ENCODE measurements around the gene NOS1.

NOS1 gene

GRCh38 chr12:117312770-117313169 is 48.7 kb downstream of the NOS1 start:
- H3K4me3 ChIP-seq (replicated peaks in 1 of 2; ENCODE audit: low read depth in 2 of 2, low read length in 2 of 2), result no peak overlapping the region
- no peak for TF ChIP-seq CTCF (IDR thresholded peaks at IDR 0.05; ENCODE audit: low read depth, low read length)
- DNase-seq (ENCODE audit: low read depth in 2 of 2), result no peak

DNA sequence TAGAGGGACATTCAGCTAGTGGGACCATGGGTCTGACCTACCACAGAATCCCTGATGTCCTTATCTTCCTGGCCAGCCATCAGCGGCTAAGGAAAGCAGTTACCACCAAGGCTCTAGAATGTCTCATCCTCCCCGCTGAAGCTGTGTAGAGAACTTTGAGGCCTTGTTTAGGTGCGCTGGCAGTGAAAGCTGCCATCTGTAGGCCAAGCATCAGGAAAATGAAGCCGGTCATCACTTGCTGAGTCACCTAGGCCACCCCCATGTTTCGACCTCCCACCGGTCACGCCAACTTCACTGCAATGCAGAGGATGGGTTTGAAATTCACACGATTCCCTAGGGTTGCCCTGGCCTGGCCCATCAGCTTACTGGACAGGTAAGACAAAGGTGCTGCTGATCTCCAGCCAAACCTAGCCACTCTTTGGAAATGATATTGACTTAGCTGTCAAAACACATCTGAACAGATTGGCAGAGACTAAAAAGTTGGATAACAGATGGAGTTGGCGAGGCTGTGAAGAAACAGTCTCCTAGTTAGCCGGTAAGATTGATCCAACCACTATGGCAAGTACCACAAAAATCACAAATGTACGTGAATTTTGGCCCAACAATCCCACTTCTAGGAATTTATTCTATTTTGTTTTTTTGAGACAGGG is 52.0 kb downstream of the NOS1 start:
- no peak for DNase-seq (ENCODE audit: low read depth in 2 of 2)

DNA sequence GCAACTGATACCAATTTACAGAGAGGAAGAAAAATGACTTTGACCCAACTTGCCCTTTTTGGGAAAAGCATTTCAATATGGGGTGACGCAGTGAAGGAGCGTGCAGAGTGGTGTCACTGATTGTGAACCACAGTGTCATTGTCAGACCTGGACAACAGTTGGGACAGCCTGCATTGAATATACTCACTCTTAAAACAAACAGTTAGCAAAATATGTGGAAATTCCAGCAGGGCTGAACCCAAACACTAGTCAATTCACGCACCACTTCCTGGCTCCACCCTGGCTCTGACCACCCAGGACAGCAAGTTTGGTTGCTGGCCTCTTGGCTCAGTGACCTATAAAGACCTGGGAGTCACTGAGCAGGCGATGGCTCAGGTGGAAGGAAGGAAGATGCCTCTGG is 61.3 kb downstream of the NOS1 start:
- TF ChIP-seq CTCF (IDR thresholded peaks at IDR 0.05; ENCODE audit: low read depth, low read length), result no peak
- no peak overlapping the region for H3K4me3 ChIP-seq (replicated peaks in 1 of 2; ENCODE audit: low read depth in 2 of 2, low read length in 2 of 2)
- no peak for DNase-seq (ENCODE audit: low read depth in 2 of 2)

More for the DNA sequence above, 52.0 kb downstream of the NOS1 start:
- H3K4me3 ChIP-seq (replicated peaks in 1 of 2; ENCODE audit: low read depth in 2 of 2, low read length in 2 of 2), result no peak overlapping the region
- TF ChIP-seq CTCF (IDR thresholded peaks at IDR 0.05; ENCODE audit: low read depth, low read length), result no peak

DNA sequence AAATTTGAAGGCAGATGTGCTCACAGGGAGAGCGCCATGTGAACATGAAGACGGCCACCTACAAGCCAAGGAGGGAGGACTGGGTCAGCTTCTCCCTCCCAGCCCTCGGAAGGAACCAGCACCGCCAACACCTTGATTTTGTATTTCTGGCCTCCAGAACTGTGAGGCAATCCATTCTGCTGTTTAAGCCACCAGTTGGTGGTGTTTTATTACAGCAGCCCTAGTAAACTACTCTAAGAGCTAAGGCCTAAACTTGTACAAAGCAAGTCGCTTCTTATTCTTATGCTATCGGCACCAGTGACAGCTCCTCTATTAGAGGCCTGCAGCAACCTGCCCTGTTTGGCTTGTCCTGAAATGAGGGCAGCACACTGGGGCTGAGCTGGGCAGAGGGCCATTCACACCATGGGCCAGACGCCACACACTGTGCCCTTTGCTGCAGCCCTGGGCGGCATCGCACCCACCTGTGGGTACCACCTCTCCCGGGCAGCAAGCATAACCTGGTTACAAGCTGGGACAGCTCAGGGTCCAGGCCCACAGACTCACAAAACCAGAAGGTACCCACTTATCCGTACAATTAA is 62.7 kb downstream of the NOS1 start:
- no peak overlapping the region for H3K4me3 ChIP-seq (replicated peaks in 1 of 2; ENCODE audit: low read depth in 2 of 2, low read length in 2 of 2)
- TF ChIP-seq CTCF (IDR thresholded peaks at IDR 0.05; ENCODE audit: low read depth, low read length), result no peak
- DNase-seq (ENCODE audit: low read depth in 2 of 2), result no peak

DNA sequence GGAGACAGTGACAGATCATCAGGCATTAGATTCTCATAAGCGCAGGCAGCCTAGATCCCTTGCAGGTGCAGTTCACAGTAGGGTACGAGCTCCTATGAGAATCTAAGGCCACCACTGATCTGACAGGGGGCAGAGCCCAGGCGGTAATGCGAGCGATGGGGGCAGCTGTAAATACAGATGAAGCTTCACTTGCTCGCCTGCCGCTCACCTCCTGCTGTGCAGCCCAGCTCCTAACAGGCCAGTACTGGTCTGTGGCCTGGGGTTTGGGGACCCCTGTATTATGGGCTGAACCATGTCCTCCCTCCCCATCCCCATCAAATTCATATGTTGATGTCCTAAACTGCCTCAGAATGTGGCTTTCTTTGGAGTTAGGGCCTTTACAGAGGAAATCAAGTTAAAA is 63.2 kb downstream of the NOS1 start:
- no peak overlapping the region for H3K4me3 ChIP-seq (replicated peaks in 1 of 2; ENCODE audit: low read depth in 2 of 2, low read length in 2 of 2)
- no peak for DNase-seq (ENCODE audit: low read depth in 2 of 2)
- no peak for TF ChIP-seq CTCF (IDR thresholded peaks at IDR 0.05; ENCODE audit: low read depth, low read length)

DNA sequence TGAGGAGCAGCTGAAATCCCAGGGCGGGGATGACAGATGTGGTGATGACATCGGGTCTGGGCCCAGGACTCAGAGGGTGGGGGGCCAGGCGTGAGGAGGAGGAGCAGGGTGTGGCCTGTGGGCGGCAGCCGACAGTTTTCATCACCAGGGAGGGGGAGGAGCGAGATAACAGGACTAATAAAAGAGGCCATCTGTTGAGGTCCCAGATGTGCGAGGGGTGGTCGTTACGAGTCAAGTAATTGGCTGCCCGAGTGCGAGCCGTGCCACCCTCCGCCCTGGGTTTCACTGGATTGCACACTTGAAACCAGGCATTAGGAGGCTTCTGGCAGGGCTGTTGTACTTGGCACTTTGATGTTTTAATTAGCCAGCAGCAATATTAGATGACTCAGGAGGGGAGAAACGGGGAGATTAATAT is 67.2 kb downstream of the NOS1 start:
- DNase-seq (ENCODE audit: low read depth in 2 of 2), result no peak
- no peak for TF ChIP-seq CTCF (IDR thresholded peaks at IDR 0.05; ENCODE audit: low read depth, low read length)

DNA sequence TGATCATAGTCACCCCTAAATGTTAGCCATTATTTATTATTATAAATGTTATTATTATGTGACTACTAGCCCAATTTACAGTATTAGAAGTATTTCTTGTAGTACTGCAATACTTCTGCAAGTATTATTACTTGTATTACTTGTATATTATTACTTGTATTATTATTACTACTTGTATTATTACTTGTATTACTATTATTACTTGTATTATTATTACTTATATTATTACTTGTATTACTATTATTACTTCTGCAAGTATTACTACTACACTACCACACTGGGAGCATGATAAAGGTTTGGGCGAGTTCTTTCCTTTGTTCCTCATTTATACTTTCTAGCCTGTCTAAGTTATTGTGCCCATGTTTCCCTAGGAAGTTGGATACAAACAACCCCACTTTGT is 67.9 kb downstream of the NOS1 start:
- TF ChIP-seq CTCF (IDR thresholded peaks at IDR 0.05; ENCODE audit: low read depth, low read length), result no peak
- DNase-seq (ENCODE audit: low read depth in 2 of 2), result no peak
- no peak overlapping the region for H3K4me3 ChIP-seq (replicated peaks in 1 of 2; ENCODE audit: low read depth in 2 of 2, low read length in 2 of 2)

More for the DNA sequence above, 67.2 kb downstream of the NOS1 start:
- H3K4me3 ChIP-seq (replicated peaks in 1 of 2; ENCODE audit: low read depth in 2 of 2, low read length in 2 of 2), result no peak overlapping the region

Data from cardiac fibroblast (primary cell).